ENCODE measurements around the gene GLCE. TPM values are rescaled to one million over a fixed set of nuclear protein-coding genes. Genes with fewer than 3 reads are reported as not detected.

Gene GLCE
- polyA plus RNA-seq, 4 donors = 35.7 to 49.5 (median 45.4) TPM

DNA sequence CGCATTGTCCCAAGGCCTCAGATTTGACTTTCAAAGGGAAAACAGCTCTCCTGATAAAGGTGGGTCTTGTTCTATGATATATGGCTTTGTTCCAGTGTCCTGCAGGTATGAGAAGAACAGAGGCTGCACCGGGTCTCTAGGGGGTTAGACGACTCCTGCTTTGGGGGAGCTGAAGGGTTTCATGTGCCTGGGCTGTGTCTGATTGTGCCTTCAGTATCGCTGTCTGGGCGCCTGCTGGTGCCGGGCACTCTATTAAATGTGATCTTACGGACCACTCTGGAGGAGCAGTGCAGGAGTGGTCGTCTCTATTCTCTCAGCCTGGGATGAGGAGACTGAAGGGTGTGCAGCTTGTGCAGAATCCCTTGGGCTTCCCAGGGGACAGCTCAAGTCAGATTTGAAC is 154.3 kb downstream of the GLCE start:
- DNase-seq (ENCODE audit: low read depth in 4 of 4, low spot score in 3 of 4) = no peak

DNA sequence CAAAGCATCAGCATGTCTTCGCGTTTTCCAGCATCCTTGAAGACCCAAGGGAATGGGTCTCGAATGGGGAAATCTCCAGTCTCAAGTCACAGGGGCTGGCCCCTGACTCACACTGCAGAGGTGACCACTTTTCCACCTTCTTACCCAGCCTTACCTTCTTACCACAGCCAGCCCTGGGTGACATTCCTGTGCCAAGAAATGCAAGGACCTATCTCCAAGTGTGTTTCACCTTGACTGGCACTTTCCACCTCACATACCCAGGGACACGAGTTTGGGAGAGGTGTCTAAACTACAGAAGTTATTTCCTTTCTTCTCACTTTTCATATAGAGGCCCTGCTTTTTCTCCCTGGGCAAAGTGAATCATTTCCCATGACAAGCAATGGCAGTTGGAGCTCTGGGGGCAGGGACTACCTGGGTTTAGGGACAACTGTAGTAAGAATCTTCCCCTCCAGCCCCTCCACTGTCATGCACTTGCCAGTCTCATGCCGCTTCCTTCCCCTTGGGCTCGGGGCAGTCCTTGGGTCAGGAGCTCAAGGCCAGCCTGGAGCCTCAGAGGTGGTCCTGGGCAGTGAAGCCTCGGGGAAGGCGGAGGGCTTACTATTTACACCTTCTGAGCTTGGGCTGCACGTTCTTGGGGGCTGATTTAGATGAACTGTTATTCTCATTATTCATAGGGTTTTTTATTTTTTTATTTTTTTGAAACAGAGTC is 155.1 kb downstream of the GLCE start:
- DNase-seq (ENCODE audit: low read depth in 4 of 4, low spot score in 3 of 4) = no peak

DNA sequence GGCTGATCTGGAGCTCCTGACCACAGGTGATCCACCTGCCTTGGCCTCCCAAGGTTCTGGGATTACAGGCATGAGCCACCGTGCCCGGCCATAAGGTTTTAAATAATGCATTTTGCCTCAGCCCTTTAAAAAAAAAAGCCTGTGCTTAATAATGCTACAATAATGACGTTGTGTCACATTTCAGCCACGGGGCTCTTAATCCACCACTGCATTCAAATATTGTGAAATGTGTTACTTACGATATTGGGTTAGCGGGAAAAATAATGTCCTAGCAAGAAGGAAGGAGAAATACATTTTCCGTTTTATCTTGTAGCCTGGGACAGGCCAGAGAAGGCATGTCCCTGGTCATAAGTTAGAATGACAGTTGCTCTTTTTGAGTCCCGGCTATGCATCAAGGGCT is 155.9 kb downstream of the GLCE start:
- no peak for DNase-seq (ENCODE audit: low read depth in 4 of 4, low spot score in 3 of 4)

DNA sequence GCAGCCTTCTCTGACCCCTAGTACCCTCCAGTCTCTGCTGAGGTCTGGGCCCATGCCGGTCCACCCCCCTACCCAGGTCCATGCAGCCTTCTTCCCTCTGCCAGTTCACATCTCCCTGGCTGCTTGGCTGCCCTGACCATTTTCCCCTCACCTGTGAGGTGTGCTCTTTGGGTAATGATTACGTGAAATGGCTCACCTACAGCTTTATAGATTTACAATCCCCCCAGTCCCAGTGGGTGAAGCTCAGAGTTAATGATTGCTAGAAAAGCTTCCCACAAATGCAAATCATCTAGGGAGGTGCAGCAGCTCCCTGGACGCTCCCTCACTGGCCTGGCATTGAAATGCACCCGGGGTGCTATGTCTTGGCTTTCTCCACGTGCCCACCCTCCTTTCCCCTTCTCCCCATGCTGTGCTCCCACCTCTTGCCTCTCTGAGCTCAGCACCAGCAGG is 157.0 kb downstream of the GLCE start:
- peak in 2 of 4 donors; percentile 59 to 62 for DNase-seq (ENCODE audit: low read depth in 4 of 4, low spot score in 3 of 4)

DNA sequence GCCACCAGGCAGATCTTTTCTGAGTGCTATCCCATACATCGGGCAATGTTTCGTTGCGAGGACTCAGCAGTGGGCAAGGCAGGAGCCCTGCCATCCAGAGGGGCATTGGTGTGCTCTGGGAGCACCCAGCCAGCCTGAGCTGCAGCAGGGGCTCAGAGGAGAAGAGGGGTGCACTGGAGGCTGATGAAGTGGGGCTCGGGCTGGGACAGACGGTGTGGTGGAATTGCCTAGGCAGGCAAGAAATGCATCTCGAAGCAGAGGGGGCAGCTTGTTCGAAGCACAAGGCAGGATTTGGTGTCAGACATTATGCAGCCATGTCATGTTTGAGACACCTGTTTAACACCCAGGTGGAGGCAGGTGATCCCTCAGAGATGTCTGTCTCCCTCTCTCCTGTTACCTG is 157.6 kb downstream of the GLCE start:
- DNase-seq (ENCODE audit: low read depth in 4 of 4, low spot score in 3 of 4) = no peak

DNA sequence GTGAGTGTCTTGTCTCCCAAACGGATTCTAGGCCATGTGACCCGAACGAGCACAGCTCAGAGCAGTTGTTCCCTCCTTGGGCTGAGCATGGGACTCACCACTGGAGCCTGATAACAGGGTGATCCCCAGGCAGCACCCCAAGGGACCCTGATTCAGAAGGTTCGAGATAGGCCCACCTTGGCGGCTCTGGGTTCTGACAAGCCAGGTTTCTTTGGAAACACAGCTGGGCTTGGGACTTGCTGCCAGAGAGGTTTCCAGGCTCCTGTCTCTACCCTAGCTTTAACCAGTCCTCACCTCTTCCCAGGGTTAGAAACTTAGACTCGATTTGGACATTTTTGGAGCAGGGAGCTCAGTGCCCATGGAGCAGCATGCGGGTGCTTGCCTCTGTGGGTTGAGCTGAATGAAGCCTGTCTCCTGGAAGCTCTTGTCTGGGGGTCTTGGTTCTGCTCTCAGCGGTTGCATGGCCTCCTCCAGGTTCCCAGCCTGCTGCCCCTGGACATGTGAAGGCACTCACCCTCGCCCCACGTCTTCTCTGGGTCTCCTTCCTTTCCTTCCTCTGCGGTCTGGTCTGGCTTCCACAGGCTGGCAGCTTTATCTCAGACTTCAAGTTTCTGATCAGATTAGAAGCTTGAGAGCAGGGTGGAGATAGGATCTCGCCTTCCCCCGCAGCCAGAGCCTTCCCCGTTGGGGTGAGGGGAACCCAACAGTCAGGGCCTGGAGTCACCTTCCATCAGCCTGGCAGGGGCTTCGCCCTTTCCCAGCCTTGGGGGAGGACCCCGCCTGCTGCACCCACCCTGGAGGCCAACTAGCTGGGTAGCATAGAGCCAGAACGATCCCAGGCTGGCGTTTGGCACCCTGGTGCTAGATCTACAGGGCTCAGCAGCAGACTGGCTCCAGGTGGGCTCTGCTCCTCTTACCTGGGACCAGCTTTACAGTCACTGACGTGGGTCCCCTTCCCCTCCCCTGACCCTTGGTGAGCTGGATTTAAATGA is 159.2 kb downstream of the GLCE start:
- no peak for DNase-seq (ENCODE audit: low read depth in 4 of 4, low spot score in 3 of 4)

DNA sequence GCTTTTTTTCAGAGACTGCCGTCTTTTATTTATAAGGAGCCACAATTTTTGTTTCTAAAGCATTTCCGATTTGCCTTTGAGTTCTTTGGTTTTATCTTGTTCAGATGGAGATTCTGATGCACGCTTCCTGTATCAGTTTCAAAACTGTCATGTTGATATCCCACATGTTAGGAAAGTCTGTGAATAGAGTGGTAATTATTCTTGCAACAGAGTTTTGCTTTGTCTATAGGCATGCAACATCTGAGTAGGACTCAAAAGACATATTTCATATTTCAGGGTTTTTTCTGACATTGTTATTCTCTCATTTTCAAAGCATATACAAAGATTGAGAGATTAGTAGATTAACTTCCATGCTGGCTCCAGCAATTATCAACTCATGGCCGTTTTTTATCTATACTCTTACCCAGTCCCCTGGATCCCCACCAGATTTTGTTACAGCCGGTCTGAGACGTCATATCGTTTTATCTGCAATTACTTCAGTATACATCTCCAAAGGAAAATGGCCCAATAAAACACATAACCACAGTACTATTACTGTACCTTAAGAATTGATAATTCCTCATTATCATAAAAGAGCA is 160.6 kb downstream of the GLCE start:
- no peak for DNase-seq (ENCODE audit: low read depth in 4 of 4, low spot score in 3 of 4)

Other genes starting within 250 kb of the GLCE start
- 1 to 10 TPM; 5.6 to 7.7 (median 7.1) TPM for gene SPESP1, start 230.1 kb upstream of the GLCE start, polyA plus RNA-seq (ENCODE audit: insufficient read length in 4 of 4)
- gene NOX5, start 145.9 kb upstream of the GLCE start, polyA plus RNA-seq (ENCODE audit: insufficient read length in 4 of 4) = 1 to 10 TPM in 1 of 4 donors, under 1 TPM in 3; 0.54 to 1.3 (median 0.62) TPM
- gene PAQR5, start 138.3 kb downstream of the GLCE start, polyA plus RNA-seq (ENCODE audit: insufficient read length in 4 of 4) = 10 to 100 TPM in 3 of 4 donors, under 1 TPM in 1; 0.90 to 33.3 (median 31.8) TPM

Data from left renal pelvis (tissue), 4 donors.